Neural crest cell (in vitro differentiated cells): ENCODE measurements around the gene RIOK1. TPM values are rescaled to one million over a fixed set of nuclear protein-coding genes. Genes with fewer than 3 reads are reported as not detected.

ENCODE experiments used
- DNase-seq: peaks from one replicate; pipeline ENCODE4 v3.0.0; 2021; ENCODE audit warnings: low read depth, mixed read lengths, low spot score
- H3K27ac Mint-ChIP-seq: one replicate; pipeline ENCODE4 v1.8.0; 2021; ENCODE audit warnings: mild to moderate bottlenecking, mixed read lengths; ENCODE audit not compliant: unreplicated experiment
- H3K27me3 Mint-ChIP-seq: 2 replicates; pipeline ENCODE4 v1.8.0; 2021; ENCODE audit warnings: low read depth, mild to moderate bottlenecking, mixed read lengths
- H3K36me3 Mint-ChIP-seq: 2 replicates; pipeline ENCODE4 v1.8.0; 2021; ENCODE audit warnings: low read depth, mild to moderate bottlenecking, mixed read lengths
- H3K4me1 Mint-ChIP-seq: 2 replicates; pipeline ENCODE4 v1.8.0; 2021; ENCODE audit warnings: mixed read lengths
- H3K4me3 Mint-ChIP-seq: one replicate; pipeline ENCODE4 v1.8.0; 2021; ENCODE audit warnings: mild to moderate bottlenecking, mixed read lengths
- H3K9me3 Mint-ChIP-seq: 2 replicates; pipeline ENCODE4 v1.8.0; 2021; ENCODE audit warnings: mixed read lengths
- total RNA-seq: library from RNA; stranded (reverse); gene quantifications from 2 replicates; pipeline ENCODE4 v1.2.1, GENCODE V29; 2021
- TF ChIP-seq, protein P1 (sequence below): fragments of 200-600 bp; sonication (generic); conservative IDR thresholded peaks from 2 replicates; pipeline ENCODE4 v1.5.0; 2021; ENCODE audit warnings: antibody characterized with exemption, mild to moderate bottlenecking

The RIOK1 gene
- total RNA-seq, 1 donor from 2014 or later, result 28.0 TPM

GRCh38 chr6:7467007-7467897, 77.6 kb downstream of the RIOK1 start:
- Mint-ChIP-seq H3K27me3 (no peaks in the 10 kb centered on the region), H3K9me3 (no peaks in the 10 kb centered on the region), H3K4me3 (no peak overlapping the region), H3K4me1 (peaks cover 27% of the 10 kb centered on the region), H3K27ac (no peak overlapping the region), H3K36me3 (no peaks in the 10 kb centered on the region)
- no peak for DNase-seq
- TF ChIP-seq, protein P1, sequence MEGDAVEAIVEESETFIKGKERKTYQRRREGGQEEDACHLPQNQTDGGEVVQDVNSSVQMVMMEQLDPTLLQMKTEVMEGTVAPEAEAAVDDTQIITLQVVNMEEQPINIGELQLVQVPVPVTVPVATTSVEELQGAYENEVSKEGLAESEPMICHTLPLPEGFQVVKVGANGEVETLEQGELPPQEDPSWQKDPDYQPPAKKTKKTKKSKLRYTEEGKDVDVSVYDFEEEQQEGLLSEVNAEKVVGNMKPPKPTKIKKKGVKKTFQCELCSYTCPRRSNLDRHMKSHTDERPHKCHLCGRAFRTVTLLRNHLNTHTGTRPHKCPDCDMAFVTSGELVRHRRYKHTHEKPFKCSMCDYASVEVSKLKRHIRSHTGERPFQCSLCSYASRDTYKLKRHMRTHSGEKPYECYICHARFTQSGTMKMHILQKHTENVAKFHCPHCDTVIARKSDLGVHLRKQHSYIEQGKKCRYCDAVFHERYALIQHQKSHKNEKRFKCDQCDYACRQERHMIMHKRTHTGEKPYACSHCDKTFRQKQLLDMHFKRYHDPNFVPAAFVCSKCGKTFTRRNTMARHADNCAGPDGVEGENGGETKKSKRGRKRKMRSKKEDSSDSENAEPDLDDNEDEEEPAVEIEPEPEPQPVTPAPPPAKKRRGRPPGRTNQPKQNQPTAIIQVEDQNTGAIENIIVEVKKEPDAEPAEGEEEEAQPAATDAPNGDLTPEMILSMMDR, result no peak

Other genes starting within 250 kb of the RIOK1 start
- 110 and 111 TPM in 2 replicates for gene SSR1, start 76.6 kb upstream of the RIOK1 start, total RNA-seq
- gene CAGE1, start 66 bp upstream of the RIOK1 start, total RNA-seq, result 0.16 and 0.20 TPM in 2 replicates
- gene DSP, start 151.9 kb downstream of the RIOK1 start, total RNA-seq, result 9.4 and 9.5 TPM in 2 replicates
- 22.5 and 23.2 TPM in 2 replicates for gene SNRNP48, start 200.4 kb downstream of the RIOK1 start, total RNA-seq